ENCODE data around the gene SIN3B.

The SIN3B gene

DNA sequence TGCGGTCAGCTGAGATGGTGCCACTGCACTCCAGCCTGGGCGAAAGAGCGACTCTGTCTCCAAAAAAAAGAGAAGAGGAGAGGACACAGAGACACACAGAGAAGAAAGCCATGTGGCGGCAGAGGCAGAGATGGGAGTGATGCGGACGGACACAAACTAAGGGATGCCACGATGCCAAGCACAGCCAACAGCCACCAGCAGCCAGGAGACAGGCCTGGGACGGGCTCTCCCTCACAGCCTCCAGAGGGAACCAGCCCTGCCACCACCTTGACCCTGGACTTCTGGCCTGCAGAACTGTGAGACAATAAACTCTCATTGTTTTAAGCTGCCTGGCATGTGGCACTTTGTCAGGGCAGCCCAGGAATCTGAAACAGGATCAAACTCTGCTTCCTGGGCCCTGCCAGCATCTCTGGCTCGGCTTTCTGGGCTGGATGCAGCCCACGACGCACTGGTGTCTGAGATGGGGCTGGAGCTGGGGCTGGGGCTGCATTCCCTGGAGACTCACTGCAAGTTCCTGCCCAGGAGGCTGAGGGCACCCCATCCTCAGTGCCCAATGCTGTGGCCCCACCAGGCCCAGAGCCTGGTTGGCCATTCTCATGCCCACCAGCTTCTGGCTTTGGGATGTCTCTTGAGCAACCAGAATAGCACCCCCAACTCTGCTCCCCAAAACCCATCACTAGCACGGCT is 62.6 kb downstream of the SIN3B start:
- no peak for DNase-seq

- no peak for DNase-seq
These were observed 63.2 kb downstream of the SIN3B start for GRCh38 chr19:16892436-16892835.

GRCh38 chr19:16892868-16893685 is 63.9 kb downstream of the SIN3B start:
- no peak for DNase-seq

- no peak for DNase-seq
These were observed 64.4 kb downstream of the SIN3B start for GRCh38 chr19:16893686-16893989.

GRCh38 chr19:16894080-16894479 is 64.9 kb downstream of the SIN3B start:
- DNase-seq, result no peak

GRCh38 chr19:16895467-16896145 is 66.4 kb downstream of the SIN3B start:
- no peak for DNase-seq

GRCh38 chr19:16896146-16897028 is 67.2 kb downstream of the SIN3B start:
- no peak for DNase-seq

DNA sequence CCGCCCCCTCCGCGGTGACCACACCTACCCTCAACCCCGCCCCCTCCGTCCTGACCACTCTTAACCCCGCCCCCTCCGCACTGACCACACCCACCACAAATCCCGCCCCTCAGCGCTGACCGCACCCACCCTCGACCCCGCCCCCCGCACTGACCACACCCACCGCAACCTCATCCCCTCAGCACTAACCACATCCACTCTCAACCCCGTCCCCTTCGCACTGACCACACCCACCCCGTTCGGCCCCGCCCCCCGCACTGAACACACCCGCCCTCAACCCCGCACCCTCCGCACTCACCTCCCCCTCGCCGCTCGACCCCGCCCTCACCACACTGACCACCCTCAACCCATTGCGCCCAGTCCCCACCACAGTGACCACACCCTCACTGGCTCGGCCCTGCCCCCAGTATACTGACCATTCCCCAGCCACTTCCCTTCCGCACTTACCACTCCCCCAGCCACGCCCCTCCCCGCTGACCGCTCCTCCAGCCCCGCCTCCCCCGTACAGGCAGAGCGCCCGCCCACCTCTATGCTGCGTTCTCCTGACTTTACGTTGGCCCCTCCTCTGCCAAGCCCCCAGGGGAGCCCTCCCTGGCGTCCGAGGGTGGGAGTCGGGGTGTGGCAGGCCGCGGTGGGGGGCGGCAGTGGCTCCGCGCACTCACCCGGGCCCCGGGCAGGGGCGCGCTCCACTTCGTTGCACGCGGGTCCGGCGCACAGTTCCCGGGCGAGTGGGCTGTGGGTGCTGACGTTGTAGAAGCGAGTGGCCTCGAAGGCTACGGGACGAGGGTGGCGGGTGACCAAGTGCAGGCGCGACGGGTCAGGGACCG is 68.0 kb downstream of the SIN3B start:
- peak; percentile 23 for DNase-seq

DNA sequence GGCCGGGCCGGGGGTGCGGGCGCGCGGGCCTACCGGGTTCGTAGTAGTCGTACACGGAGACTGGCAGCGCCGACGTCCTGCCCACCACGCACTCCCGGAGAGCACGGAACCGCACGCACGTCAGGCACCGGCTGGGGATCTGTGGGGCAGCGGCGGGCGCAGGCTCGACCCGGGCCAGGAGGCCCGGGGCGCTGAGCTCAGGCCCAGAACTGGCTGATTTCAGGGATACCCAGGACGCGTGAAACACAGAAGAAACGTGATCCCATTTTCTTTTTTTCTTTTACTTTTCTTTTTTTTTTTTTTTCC is 68.6 kb downstream of the SIN3B start:
- no peak for DNase-seq

DNA sequence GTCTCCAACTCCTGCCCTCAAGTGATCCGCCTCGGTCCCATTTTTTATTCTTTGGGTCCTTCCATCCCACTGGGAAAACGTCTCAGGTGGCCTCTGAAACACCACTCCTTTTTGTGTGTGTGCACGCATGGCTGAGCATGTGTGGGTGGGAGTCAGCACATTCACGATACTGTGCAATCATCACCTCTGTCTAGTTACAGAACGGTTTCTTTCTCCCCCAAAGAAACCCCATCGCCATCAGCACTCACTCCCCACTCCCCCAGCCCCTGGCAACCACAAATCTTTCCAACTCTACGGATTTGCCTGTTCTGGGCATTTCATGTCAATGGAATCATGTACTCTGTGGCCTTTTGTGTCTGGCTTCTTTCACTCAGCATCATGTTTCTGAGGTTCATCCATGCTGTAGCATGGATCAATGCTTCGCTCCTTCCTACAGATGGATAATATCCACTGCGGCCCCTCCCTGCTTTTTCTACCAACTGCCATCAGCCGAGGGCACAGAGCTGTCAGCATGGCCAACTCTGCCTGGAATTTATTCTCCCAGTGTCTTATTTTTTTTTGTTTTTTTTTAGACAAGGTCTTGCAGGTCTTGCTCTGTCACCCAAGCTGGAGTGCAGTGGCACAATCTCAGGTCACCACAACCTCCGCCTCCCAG is 69.3 kb downstream of the SIN3B start:
- DNase-seq, result no peak

DNA sequence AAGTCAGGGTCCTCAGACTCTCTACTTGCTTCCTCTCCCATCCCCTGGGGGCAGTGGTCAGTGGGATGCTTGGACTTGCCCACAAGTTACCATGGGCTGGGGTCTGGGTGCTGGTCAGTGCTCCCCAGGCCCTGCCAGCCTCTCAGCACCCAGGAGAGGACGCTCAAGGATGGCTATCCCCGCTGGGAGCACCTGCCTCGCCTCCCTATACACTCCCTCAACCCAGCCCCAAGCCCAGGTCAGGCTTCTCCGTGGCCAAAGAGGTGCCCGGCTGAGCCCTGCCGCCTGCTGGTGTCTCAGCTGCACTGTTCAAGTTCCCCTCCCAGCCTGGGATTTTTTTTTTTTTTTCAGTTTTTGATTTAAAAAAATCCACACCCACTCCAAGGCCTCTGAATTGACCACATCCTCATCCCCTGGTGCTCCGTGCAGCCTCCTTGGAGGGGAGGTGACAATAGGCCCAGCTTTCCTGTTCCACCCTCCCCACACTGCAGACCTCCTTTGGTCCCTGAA is 70.4 kb downstream of the SIN3B start:
- no peak for DNase-seq

- DNase-seq, result no peak
These were observed 72.4 kb downstream of the SIN3B start for GRCh38 chr19:16901491-16902175.

GRCh38 chr19:16902545-16902944 is 73.3 kb downstream of the SIN3B start:
- DNase-seq, result no peak

GRCh38 chr19:16903347-16903746 is 74.1 kb downstream of the SIN3B start:
- no peak for DNase-seq

DNA sequence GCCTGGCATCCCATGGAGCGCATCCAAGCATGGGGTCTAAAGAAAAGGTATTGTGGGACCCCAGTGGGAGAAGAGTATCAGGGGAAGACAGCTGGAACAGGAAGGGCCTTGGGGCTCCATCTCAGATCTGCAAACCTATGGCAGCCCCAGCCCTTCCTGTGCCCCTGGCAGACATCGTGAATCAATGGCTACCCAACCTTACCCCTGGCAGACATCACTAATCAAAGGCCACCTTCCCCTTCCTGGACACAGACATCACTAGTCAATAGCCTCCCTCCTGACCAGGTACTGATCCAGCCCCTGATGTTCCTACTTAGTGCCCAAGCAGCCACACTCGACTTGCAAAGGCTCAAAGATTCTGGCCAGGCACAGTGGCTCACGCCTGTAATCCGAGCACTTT is 75.4 kb downstream of the SIN3B start:
- DNase-seq, result no peak

- DNase-seq, result no peak
These were observed 79.6 kb downstream of the SIN3B start for GRCh38 chr19:16908759-16909158.

DNA sequence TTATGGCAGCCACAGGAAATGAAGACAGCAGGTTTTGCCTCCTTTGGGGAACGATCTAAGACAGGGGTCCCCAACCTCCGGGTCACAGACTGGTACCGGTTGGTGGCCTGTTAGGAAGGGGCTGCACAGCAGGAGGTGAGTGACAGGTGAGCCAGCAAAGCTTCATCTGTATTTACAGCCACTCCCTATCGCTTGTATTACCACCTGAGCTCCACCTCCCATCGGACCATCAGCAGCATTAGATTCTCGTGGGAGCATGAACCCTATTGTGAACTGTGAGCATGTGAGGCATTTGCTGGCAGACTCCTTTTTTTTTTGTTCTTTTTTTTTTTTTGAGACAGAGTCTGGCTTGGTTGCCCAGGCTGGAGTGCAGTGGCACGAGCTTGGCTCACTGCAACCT is 81.8 kb downstream of the SIN3B start:
- no peak for DNase-seq

DNA sequence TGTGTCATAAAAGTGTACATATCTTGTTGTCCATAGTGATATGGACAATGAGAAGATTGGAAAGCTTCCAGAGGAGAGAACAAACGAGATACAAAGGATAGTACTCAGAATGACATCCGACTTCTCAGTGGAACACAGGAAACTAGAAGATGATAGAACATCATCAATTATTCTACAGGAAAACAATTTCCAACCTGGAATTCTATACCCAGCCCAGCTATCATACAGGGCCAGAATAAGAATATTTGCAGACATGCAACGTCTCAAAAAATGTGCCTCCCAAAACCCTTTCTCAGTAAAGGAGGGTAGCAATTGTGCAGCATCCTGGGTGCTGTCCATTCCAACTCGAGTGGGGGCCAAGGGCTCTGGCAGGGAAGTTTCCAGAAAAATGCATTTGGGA is 83.6 kb downstream of the SIN3B start:
- no peak for DNase-seq

GRCh38 chr19:16914421-16914820 is 85.2 kb downstream of the SIN3B start:
- no peak for DNase-seq

- DNase-seq, result no peak
These were observed 85.9 kb downstream of the SIN3B start for GRCh38 chr19:16915135-16915534.

GRCh38 chr19:16915734-16916133 is 86.5 kb downstream of the SIN3B start:
- DNase-seq, result no peak
